Measurements from ENCODE around the gene CHEK1. TPM values are rescaled to one million over a fixed set of nuclear protein-coding genes. Genes with fewer than 3 reads are reported as not detected.

Gene CHEK1
- total RNA-seq, 1 experiment from 2014 or later: 71.6 TPM

GRCh38 chr11:125587480-125587879 is 37.5 kb upstream of the CHEK1 start:
- ATAC-seq: no peak
- H3K36me3 ChIP-seq (ENCODE audit: control insufficient read depth, insufficient read depth, low read length): peaks cover 13% of the 10 kb centered on the region
- H3K4me1 ChIP-seq (ENCODE audit: control insufficient read depth, insufficient read depth, low read length): 0 out of 2 replicates have a peak, but pooled peaks cover 2% of the 10 kb centered on the region
- DNase-seq (ENCODE audit: low read depth, low spot score): no peak
- no peak overlapping the region for H3K4me3 ChIP-seq (ENCODE audit: low read depth in 2 of 2, low read length in 2 of 2)
- no TSS peak for BruUV-seq (replicated peaks)
- POLR2A ChIA-PET: no interaction called here
- TF ChIP-seq REST (IDR thresholded peaks at IDR 0.05; ENCODE audit: insufficient read depth in 1 of 2, low read depth in 2 of 2, low read length in 1 of 2) (no peak), CTCF (IDR thresholded peaks at IDR 0.05) (no peak), SIN3A (IDR thresholded peaks at IDR 0.05; ENCODE audit: borderline replicate concordance, insufficient read depth, low read depth, low read length) (no peak), TCF7L2 (IDR thresholded peaks at IDR 0.05; ENCODE audit: low read depth, low read length) (no peak), POLR2AphosphoS5 (IDR thresholded peaks at IDR 0.05; ENCODE audit: low read depth, low read length) (no peak)
- in situ Hi-C loops (cut with HindIII; ENCODE audit: low pct_unique_long_range_greater_than_20kb, low sequenced_read_pairs) (no loop called here), intact Hi-C loops (cut with micrococcal nuclease; ENCODE audit: unreplicated experiment) (no loop called here)
- H3K9me3 ChIP-seq (ENCODE audit: control insufficient read depth, insufficient read depth, low read depth, low read length): no peaks in the 10 kb centered on the region
- H3K27ac ChIP-seq (ENCODE audit: low read length): no peak overlapping the region
- CTCF ChIA-PET: no interaction called here
- no peaks in the 10 kb centered on the region for H3K27me3 ChIP-seq (ENCODE audit: control insufficient read depth, insufficient read depth, low read length)

- Histone ChIP-seq H3K9me3 (ENCODE audit: control insufficient read depth, insufficient read depth, low read depth, low read length) (no peaks in the 10 kb centered on the region), H3K4me3 (ENCODE audit: low read depth in 2 of 2, low read length in 2 of 2) (no peak overlapping the region), H3K36me3 (ENCODE audit: control insufficient read depth, insufficient read depth, low read length) (peaks cover 8% of the 10 kb centered on the region), H3K27ac (ENCODE audit: low read length) (no peak overlapping the region), H3K4me1 (ENCODE audit: control insufficient read depth, insufficient read depth, low read length) (0 out of 2 replicates have a peak, but pooled peaks cover 2% of the 10 kb centered on the region), H3K27me3 (ENCODE audit: control insufficient read depth, insufficient read depth, low read length) (no peaks in the 10 kb centered on the region)
- TF ChIP-seq TCF7L2 (IDR thresholded peaks at IDR 0.05; ENCODE audit: low read depth, low read length) (no peak), POLR2AphosphoS5 (IDR thresholded peaks at IDR 0.05; ENCODE audit: low read depth, low read length) (no peak), CTCF (IDR thresholded peaks at IDR 0.05) (no peak), REST (IDR thresholded peaks at IDR 0.05; ENCODE audit: insufficient read depth in 1 of 2, low read depth in 2 of 2, low read length in 1 of 2) (no peak), SIN3A (IDR thresholded peaks at IDR 0.05; ENCODE audit: borderline replicate concordance, insufficient read depth, low read depth, low read length) (no peak)
- intact Hi-C loops (cut with micrococcal nuclease; ENCODE audit: unreplicated experiment) (no loop called here), in situ Hi-C loops (cut with HindIII; ENCODE audit: low pct_unique_long_range_greater_than_20kb, low sequenced_read_pairs) (no loop called here)
- BruUV-seq (replicated peaks): no TSS peak
- ATAC-seq: no peak
- DNase-seq (ENCODE audit: low read depth, low spot score): no peak
- ChIA-PET CTCF (no interaction called here), POLR2A (no interaction called here)
Measured at GRCh38 chr11:125588505-125588904, 36.5 kb upstream of the CHEK1 start.

All from Panc1 (cell line).